Posterior vena cava (tissue), 2 donors: ENCODE data around the gene CTNNA1. TPM values are rescaled to one million over a fixed set of nuclear protein-coding genes. Genes with fewer than 3 reads are reported as not detected.
"Not testable (repeated sequence)": the region's sequence is repeated elsewhere in the genome, so short reads cannot be mapped to it uniquely, and the experiment has no call there.

Source experiments
- DNase-seq: peaks from one replicate; pipeline ENCODE4 v3.0.0-alpha.2; 2020; ENCODE audit warnings: low spot score
- intact Hi-C, 2 donors: fragments of 100-400 bp; cut with DNase I; formaldehyde crosslinking; loops; one replicate each; pipeline versions ENCODE4 v1.14.1 to v1.14.2; 2022 to 2023
- total RNA-seq, 2 donors: library from RNA; stranded (reverse); fragmentation: NEBNext Ultra II Directional; extraction: Animal tissue kit (Norgen Biotek cat#: 25700); gene quantifications; one replicate each; pipeline ENCODE4 v1.2.1, GENCODE V29; 2021
- donor health status: DM: yes; HTN: yes; CAD: no.
- donor health status: DM: yes; HTN: yes; CAD: no.

The CTNNA1 gene
- total RNA-seq, 2 donors from 2014 or later = 361 to 439 TPM

DNA sequence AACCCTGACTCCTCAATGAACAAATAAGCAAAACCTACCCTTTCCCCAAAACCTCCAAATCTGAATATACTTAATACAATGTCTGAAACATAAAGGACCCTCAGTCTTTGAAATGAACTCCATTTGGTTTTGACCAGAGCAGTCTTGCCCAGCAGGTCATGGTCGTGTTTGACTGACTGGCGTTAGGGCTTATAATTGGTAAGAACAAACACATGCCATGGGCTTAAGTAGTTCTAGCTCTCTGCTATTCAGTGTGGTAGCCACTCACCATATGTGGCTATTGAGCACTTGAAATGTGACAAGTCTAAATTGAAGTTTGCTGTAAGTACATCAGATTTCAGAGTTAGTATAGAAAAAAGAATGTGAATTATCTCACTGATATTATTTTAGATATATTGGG lies 79.9 kb downstream of the CTNNA1 start:
- intact Hi-C loops = no loop called here
- no peak for DNase-seq

DNA sequence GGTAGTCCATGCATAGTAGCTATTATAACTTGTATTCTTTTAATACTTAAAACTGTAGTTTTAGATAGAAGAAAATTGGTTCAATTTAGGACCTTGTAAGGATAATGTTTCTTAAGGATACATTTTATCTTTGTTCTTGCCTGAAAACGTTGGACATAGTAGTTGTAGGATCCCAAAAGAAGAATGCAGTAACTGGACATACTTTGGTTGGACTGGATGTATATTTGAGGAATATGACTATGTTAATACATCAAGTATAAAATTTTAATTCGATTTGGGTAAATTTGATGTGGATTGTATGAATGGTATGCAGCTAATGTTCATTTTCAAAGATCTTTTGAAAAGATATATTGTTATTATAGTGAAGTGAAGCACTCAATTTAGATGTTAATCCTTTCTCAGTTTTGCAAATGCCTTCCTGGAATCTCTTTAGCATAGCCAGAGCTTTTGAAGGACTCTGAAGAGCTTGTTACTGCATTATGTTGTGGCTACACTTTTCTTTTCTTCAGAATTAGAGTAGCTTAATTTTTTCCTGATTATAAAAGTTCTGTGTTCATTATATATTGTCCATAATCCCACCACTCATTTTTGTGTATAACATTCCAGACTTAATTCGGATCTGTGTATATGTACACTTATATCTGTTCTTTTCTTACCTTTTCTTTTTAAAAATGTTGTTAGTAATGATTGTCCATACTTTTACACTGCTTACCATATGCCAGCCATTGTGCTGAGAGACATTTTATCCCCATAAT lies 80.7 kb downstream of the CTNNA1 start:
- intact Hi-C loops = no loop called here
- no peak for DNase-seq

DNA sequence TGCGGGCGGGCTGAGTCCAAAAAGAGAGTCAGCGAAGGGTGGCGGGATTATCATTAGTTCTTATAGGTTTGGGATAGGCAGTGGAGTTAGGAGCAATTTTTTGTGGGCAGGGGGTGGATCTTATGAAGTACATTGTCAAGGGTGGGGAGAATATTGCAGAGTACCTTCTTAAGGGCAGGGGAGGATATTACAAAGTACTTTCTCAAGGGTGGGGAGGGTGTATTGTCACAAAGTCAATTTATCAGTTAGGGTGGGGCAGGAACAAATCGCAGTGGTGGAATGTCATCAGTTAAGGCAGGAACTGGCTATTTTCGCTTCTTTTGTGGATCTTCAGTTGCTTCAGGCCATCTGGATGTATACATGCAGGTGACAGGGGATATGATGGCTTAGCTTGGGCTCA lies 81.6 kb downstream of the CTNNA1 start:
- intact Hi-C loops, DNase-seq: not testable (repeated sequence)

DNA sequence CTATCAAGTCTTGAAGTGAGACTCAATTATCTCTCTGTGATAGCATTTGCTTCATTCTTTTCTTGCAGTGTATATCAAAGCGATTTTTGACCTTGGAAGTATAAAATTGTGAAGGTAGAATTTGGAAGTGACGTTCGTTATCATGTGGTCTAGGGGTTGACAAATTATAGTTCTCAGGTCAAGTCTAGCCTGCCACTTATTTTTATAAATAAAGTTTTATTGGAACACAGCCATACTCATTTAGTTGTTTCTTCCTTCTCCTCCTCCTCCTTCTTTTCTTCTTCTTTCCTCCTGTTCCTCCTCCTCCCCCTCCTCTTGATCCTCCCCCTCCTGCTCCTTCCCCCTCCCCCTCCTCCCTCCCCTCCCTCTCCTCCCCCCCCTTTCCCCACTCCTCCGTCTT lies 83.9 kb downstream of the CTNNA1 start:
- intact Hi-C loops = no loop called here
- no peak for DNase-seq

DNA sequence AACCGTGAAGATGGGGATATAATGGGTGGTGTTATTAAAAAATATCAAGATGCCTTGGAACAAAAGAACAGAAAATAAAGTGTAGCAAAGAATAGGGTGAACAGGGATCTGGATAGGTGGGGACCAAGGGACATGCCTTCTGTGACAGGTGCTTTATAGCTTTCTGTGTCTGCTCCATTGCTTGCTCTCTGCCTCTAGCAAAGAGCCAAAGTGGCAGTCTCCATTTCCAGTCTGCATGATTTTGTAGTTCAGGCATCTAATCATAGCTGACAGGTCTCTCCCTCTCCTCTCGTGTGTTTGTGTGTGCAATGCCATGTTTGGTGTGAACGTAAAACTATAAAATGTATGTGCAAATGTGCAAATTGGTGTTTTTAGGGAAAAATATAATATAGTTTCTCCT lies 86.9 kb downstream of the CTNNA1 start:
- DNase-seq = no peak
- intact Hi-C loops = no loop called here

DNA sequence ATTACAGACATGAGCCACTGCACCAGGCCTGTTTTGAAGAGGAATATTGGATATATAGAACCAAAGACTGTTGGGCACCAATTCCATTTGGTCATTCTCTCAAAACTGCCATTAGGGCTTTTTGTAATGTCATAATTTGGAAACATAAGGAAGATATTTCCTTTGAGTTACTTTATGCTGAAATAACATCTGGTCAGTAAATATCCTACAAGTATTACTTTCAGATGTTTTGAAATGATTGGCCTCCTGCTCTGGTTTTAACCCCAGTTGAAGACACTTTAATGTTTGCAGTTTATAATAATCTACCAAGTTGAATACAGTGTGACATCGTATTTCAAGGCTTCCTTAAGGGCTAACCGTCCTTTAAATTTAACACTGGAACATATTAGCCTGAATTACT lies 88.3 kb downstream of the CTNNA1 start:
- intact Hi-C loops = no loop called here
- DNase-seq = no peak

DNA sequence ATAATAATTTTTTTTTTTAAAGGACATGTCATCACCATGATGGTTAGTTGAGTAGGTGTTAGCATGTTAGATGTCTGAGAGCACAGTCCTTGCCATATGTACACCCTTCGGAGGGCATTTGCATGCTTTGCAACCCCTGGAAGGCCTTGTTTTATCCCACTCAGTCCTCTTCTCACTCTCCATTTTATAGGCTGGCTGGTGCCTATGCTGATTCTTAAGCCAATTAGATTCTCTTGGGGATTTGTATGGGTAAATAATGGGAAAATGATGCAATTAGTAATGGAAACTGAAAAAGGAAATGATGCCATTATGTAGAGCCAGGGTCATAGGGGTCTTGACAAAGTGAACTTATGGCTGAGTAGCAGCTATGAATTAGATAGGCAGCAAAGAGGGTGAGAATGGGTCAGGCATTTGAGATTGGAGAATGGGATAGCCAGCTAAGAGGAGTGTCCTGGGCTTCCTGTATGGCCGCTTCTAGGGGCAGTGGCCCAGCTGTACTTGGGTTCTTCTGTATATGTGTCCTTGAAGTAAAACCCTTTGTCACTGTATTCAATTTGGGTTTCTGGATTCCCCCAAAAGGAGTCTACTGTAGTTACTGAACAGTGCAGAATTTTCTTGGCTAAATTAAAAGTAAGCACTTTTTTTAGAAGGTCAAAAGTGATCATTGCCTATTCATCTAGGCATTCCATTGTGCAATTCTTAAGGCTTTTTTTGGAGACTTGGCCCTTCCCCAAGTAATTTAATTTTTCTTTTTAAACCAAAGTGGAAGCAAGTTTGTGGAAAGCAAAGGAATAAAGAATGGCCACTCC lies 90.3 kb downstream of the CTNNA1 start:
- intact Hi-C loops = no loop called here
- DNase-seq = no peak

DNA sequence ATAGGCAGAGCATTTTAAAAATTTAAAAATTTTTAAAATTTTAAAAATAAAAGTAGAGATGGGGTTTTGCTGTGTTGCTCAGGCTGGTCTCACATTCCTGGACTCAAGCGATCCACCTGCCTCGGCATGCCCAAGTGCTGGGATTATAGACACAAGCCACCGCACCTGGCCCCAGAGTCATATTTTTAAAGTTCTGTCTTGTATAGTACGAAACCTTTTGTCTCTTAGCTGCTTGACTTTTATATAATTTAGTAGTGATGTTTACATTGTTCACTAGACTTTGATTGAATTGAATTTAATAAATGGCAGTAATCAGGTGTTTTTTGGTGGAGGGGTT lies 90.9 kb downstream of the CTNNA1 start:
- intact Hi-C loops = no loop called here
- DNase-seq = no peak

DNA sequence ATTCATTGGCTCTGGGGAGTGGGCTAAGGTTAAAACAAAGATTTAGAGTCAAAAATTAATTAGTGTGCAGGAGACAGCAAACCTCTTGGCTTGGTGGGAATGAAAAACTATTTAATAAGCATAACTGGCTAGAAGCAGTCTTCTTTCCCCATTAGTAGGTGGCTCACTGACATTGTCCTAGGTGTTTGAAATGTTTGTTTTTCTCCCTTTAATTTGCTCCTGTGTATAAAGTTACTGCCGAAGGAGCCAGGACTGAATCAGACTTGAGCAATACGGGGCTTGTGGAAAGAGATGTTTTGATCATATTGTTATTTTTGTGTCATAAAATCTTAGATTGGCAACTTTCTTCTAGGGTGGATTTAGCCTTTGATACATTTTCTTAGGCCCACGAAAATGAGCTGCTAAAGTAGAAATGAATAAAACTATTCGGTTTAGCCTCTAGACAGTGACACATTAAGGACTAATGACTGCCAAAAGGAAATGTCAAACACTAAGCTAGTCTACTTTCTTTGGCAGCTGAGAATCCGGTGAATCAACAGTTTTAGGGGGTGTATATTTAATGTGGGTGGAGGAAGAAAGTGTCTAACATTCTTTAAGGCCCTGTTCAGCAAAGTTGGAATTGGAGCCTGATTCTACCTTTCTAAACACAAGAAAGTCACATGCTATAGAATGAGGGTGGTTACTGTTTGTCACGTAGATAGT lies 91.7 kb downstream of the CTNNA1 start:
- DNase-seq = no peak
- intact Hi-C loops = no loop called here

DNA sequence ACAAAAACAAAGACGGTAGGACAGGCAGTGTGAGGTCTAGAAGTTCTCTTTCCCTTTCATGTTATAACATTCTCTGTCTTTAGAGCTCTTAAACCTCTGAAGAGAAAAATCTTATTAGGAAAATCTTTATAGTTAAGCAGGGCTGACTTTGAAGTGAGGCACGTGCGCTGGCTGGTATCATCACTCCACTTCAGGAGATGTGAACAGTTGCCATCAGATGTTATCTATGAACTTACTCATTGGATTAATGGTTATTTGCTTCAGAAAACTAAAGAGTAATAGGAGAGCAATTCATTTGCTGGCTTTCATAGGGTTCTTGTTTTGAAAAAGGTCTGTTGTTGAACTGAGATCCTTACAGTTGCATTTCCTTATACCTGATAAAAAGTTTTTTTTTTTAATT lies 96.2 kb downstream of the CTNNA1 start:
- no peak for DNase-seq
- intact Hi-C loops = no loop called here

DNA sequence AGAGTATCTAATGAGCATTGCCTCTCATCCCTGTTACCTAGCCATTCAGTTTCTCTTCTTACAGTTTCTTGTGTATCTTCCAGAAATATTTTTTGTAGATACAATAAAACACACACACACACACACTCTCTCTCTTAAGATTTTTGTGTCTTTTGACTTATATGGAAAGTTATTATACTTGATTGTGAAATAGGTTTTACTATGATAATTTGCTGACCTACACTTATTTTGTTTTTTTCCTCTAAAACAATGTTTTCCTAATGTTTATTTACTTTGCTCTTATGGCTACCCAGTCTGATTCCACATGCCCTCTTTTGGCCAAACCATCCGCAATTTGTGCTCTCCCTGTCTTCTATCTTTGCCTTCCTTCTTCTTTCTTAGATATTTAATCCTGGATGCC lies 96.7 kb downstream of the CTNNA1 start:
- intact Hi-C loops = no loop called here
- no peak for DNase-seq

DNA sequence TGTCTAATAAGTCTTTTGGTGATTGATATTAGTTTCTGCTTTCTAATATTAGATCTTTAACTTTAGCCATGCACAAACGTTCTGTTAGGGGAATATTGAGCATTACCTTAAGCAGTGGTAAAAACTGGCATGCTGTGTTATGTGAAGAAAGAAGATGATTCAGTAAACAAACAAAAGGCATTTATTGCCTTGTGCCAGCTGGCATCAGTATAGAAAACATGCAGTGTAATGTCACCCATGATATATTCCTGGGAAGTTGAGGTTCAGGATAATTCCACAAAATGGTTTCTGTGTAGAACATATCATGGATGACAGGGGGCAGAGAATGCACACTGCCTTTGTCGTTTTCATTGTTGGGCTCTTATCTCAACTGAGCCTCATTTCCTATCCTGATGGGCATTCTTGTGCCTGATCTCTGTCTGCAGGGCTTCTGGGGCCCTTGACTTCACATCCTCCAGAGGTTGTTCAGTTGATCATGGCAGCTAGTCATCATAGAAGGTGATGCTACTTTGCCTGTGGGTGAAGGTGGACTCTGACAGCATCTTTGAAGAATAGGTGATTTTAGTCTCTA lies 97.7 kb downstream of the CTNNA1 start:
- intact Hi-C loops = no loop called here
- DNase-seq = no peak

DNA sequence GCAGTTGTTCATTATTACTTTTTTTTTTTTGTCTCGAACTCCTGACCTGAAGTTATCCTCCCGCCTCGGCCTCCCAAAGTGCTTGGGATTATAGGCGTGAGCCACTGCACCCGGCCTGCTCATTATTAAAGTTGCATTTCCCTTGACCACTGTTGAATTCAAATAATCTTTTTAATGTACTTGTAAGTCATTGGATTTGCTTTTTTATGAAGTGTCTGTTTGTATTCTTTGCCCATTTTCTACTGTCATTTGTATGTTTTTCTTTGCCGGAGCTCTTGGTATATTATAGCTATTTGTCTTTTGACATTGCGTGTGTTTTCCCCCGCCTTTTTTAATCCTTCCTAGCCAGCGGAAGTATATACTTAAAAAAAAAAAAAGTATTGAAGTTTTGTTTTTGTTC lies 99.9 kb downstream of the CTNNA1 start:
- intact Hi-C loops = no loop called here

DNA sequence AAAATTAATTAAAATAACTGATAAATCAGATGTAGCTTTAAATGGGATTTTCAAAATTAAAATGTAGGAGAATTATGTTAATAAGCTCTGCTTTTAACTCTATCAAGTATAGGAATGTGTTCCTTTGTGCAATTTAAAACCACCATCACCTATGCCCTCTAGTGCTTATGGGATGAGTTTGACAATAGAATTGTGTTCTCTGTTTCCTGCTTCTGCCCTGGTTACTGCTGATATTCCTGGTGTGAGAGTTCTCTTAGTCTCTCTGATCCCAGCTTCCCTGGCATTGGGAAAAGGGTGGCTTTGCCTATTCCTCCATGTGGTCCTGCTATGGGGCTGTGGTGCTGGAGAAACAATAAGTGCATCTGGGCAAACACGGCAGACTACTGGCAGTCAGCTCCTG lies 113.8 kb downstream of the CTNNA1 start:
- intact Hi-C loops = no loop called here
- DNase-seq = no peak

More for the DNA sequence above, 99.9 kb downstream of the CTNNA1 start:
- no peak for DNase-seq

DNA sequence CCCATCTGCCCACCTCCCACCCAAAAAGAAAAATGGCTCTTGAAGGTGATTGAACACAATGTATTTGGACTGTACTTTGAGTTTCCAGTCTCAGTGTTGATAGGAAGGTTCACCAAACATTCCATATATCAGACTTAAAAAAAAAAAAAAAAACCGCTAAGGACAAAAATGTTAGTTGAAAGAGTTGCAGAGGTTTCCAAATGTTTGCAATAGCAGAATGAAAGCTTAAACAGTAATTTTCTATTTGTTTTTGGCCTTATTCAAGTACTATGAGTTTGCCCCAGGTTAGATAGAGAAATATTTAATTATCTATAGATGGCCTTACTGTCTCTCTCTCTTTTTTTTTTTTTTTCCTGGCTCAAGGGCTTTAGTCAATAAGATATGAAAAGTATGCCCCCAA lies 115.8 kb downstream of the CTNNA1 start:
- intact Hi-C loops = no loop called here
- DNase-seq = no peak

DNA sequence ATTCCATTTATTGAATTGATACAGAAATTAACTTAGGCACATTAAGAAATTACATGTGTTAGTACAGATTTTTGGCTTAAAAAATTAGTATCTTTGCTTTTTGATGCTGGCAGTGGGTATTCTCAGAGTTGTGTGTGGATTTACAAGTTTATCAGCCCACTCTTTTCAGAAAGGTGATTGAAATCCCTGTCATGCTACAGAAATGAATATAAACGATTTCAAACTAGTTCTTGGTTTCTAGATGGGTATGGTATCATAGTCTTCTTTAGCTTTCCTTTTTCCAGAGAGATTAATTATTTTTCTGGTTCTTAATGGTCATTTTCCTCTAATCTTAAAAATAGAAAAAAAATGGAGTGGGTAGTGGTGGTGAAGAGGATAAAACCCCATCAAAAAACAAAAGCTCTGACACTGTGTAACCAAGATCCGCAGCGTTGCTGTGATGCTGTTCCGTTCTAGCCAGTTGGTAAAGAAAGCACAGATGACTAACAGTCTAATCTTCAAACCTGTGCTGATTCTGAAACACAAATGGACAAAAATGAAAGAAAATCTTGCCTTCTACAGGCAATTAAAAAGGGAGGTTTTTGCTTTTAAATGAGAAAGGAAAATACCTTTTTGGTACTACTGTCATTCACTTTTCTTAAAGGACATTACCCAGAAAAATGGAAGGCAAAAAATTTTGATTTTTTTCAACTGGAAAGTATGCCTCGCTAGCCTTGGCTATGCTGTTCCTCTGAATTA lies 116.7 kb downstream of the CTNNA1 start:
- DNase-seq = no peak
- intact Hi-C loops = no loop called here

DNA sequence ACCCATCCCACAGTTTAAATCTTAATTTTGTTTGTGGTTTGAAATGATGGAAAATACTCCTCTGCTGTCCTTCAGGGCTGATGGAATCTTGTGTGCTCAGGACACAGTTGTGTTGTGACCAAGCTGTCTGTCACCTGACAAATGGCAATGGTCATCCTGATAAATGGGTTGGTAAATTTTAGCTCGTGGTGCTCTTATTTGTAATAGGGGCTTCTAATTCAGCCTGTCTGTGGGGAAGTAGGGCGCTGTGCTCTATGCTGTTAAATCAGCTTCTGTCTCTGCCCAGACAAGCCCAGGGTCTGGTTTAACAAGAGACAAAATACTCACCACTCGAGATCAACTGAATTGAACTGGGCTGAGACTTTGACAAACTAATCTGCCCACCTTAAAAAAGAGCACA lies 117.4 kb downstream of the CTNNA1 start:
- intact Hi-C loops = no loop called here

DNA sequence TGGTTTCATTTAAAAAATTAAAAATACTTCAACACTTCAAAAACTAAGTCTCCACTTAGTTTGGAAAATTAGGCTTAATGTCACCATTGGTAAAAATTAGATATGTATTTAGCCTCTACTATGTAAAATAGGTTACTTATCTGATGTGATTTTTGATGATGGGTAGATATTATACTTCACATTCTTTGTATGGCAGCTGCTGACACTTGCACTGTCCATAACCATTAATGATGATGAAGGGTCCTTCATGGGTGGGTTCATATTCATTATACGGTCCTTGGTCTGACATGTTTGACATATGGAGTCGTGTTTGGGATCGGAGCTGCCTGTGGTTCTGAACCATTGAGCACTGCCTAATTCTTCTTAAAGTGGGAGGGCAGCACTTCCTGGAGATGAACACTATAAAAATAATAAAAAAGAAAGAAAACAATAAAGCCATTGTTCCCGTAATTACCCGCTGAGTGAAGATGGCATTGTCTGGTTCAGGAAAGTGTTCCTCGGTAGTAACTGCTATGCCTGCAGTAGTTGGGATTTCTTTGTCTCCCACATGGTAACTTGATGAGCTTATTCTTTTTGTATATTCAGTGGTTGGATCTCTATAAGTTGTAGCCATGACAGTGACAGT lies 119.7 kb downstream of the CTNNA1 start:
- DNase-seq = no peak
- intact Hi-C loops = no loop called here

More for the DNA sequence above, 117.4 kb downstream of the CTNNA1 start:
- DNase-seq = no peak
